ENCODE measurements around the gene SLC44A5.

DNA sequence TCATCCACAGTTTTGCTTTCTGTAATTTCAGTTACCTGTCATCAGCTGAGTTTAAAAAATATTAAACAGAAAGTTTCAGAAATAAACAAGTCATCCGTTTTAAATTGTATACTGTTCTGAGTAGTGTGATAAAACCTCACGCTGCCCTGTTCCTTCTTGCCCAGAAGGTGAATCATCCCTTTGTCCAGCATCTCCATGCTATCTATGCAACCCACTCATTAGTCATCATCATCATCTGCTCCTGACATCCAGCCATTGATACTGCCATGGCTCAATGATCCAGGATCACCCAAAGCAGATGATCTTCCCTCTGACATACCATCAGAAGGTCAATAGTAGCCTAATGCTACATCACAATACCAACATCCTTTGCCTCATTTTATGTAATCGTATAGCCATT is 198.3 kb downstream of the SLC44A5 start:
- TF ChIP-seq, protein P1, sequence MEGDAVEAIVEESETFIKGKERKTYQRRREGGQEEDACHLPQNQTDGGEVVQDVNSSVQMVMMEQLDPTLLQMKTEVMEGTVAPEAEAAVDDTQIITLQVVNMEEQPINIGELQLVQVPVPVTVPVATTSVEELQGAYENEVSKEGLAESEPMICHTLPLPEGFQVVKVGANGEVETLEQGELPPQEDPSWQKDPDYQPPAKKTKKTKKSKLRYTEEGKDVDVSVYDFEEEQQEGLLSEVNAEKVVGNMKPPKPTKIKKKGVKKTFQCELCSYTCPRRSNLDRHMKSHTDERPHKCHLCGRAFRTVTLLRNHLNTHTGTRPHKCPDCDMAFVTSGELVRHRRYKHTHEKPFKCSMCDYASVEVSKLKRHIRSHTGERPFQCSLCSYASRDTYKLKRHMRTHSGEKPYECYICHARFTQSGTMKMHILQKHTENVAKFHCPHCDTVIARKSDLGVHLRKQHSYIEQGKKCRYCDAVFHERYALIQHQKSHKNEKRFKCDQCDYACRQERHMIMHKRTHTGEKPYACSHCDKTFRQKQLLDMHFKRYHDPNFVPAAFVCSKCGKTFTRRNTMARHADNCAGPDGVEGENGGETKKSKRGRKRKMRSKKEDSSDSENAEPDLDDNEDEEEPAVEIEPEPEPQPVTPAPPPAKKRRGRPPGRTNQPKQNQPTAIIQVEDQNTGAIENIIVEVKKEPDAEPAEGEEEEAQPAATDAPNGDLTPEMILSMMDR (IDR thresholded peaks at IDR 0.05) = no peak
- TF ChIP-seq POLR2AphosphoS5 (IDR thresholded peaks at IDR 0.05; ENCODE audit: insufficient read depth in 1 of 2, low read depth in 1 of 2) (no peak), POLR2A (IDR thresholded peaks at IDR 0.05) (no peak)
